Nephron (organoid): ENCODE measurements around the gene PLEKHH3.

Experiments used
- H3K27ac Mint-ChIP-seq, 3 experiments: 2 replicates each; pipeline ENCODE4 v1.8.0; 2020; ENCODE audit warnings: mixed read lengths in 3 of 3, mild to moderate bottlenecking in 2 of 3, moderate library complexity in 1 of 3
- H3K27me3 Mint-ChIP-seq: 2 replicates; pipeline ENCODE4 v1.8.0; 2021; ENCODE audit warnings: low read depth, mild to moderate bottlenecking, moderate library complexity, mixed read lengths
- H3K36me3 Mint-ChIP-seq: 2 replicates; pipeline ENCODE4 v1.8.0; 2020; ENCODE audit warnings: low read depth, mixed read lengths
- H3K4me1 Mint-ChIP-seq: 2 replicates; pipeline ENCODE4 v1.8.0; 2020; ENCODE audit warnings: mixed read lengths
- H3K4me3 Mint-ChIP-seq, 3 experiments: 2 replicates each; pipeline ENCODE4 v1.8.0; 2020; ENCODE audit warnings: mild to moderate bottlenecking in 3 of 3, mixed read lengths in 3 of 3, moderate library complexity in 2 of 3
- H3K9me3 Mint-ChIP-seq: 2 replicates; pipeline ENCODE4 v1.8.0; 2020; ENCODE audit warnings: mixed read lengths
- TF ChIP-seq, protein P1 (sequence below), 3 experiments: fragments of 200-600 bp; sonication (generic); IDR thresholded peaks; one replicate each; pipeline ENCODE4 v1.5.0; 2021; ENCODE audit warnings: antibody characterized with exemption in 3 of 3; ENCODE audit not compliant: unreplicated experiment in 3 of 3

PLEKHH3 gene

DNA sequence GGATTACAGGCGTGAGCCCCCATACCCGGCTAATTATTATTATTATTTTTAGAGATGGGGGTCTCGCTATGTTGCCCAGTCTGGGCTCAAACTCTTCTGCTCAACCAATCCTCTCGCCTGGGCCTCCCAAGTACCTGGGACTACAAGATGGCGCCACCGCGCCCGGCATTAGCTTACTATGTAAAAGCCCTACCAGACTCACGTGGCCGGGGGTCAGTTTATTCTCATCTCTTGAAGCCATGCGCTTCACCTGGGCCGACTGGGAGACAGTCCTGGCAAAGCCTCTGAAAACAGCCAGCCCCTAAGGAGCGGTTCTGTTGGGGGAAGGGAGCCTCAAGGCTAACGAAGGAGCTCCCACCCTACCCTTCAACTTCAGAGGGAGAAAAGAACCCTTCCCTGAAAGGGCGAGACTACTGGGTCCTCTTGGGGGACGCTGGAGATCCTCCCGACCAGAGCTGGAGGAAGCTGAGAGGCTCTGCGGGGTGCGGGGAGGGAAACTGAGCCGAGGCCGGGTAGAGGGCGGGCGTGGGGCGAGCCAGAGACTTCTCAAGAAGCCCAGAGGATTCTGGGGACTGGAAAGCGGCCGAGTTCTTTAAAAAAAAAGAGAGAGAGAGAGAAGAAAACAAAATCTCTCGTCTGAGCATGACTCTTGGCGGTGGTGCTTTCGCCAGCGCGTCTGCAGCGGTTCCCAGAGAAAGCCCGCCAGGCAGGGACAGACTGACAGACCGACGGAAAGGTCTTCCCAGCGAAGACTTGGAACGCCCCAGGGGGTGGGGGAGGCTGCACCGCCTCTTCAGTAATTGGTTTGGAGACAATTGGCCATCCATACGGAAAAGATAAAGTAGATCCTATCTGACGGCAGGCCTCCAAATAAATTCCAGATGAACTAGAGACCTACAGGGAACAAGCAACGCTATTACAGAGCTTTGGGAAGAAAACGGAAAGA lies 23.3 kb downstream of the PLEKHH3 start:
- no peaks in the 10 kb centered on the region for H3K9me3 Mint-ChIP-seq

DNA sequence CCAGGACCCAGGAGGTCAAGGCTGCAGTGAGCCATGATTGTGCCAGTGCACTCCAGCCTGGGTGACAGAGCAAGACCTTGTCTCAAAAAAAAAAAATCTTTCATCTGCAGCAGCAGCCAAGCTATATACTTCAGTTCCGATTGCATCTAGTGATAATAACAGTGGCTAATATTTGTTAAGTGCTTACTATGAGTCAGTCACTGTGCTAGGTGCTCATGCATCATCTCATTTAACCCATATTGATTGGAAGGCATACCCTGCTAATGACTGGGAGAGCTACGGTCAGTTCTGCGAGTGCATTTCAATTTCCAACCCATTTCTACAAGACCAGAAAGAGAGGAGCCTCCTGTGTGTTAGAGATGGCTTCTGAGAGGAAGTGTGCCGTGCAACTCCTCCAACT lies 25.4 kb downstream of the PLEKHH3 start:
- no peaks in the 10 kb centered on the region for H3K9me3 Mint-ChIP-seq
- peaks cover 16% of the 10 kb centered on the region for H3K4me1 Mint-ChIP-seq
- H3K36me3 Mint-ChIP-seq: no peaks in the 10 kb centered on the region
- peak overlapping the region; percentile 29 to 79 (median 34) for H3K27ac Mint-ChIP-seq
- no peaks in the 10 kb centered on the region for H3K27me3 Mint-ChIP-seq
- peak overlapping the region in 1 of 3 experiments; percentile 47 for H3K4me3 Mint-ChIP-seq
- TF ChIP-seq, protein P1, sequence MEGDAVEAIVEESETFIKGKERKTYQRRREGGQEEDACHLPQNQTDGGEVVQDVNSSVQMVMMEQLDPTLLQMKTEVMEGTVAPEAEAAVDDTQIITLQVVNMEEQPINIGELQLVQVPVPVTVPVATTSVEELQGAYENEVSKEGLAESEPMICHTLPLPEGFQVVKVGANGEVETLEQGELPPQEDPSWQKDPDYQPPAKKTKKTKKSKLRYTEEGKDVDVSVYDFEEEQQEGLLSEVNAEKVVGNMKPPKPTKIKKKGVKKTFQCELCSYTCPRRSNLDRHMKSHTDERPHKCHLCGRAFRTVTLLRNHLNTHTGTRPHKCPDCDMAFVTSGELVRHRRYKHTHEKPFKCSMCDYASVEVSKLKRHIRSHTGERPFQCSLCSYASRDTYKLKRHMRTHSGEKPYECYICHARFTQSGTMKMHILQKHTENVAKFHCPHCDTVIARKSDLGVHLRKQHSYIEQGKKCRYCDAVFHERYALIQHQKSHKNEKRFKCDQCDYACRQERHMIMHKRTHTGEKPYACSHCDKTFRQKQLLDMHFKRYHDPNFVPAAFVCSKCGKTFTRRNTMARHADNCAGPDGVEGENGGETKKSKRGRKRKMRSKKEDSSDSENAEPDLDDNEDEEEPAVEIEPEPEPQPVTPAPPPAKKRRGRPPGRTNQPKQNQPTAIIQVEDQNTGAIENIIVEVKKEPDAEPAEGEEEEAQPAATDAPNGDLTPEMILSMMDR (IDR thresholded peaks at IDR 0.05; ENCODE audit: unreplicated experiment in 3 of 3): no peak

More for the DNA sequence above, 23.3 kb downstream of the PLEKHH3 start:
- no peaks in the 10 kb centered on the region for H3K27me3 Mint-ChIP-seq
- TF ChIP-seq, protein P1 (IDR thresholded peaks at IDR 0.05; ENCODE audit: unreplicated experiment in 3 of 3): no peak
- peak overlapping the region; percentile 74 to 84 (median 81) for H3K4me3 Mint-ChIP-seq
- H3K27ac Mint-ChIP-seq: peak overlapping the region; percentile 95 to 99 (median 98)
- no peaks in the 10 kb centered on the region for H3K36me3 Mint-ChIP-seq
- H3K4me1 Mint-ChIP-seq: peaks cover 20% of the 10 kb centered on the region

- Mint-ChIP-seq H3K27me3 (peaks cover 2% of the 10 kb centered on the region), H3K4me3 (no peak overlapping the region), H3K4me1 (no peaks in the 10 kb centered on the region), H3K9me3 (no peaks in the 10 kb centered on the region), H3K36me3 (no peaks in the 10 kb centered on the region), H3K27ac (no peak overlapping the region)
- TF ChIP-seq, protein P1 (IDR thresholded peaks at IDR 0.05; ENCODE audit: unreplicated experiment in 3 of 3): no peak
These were observed 29.0 kb downstream of the PLEKHH3 start for GRCh38 chr17:42647778-42648177.

- no peaks in the 10 kb centered on the region for H3K9me3 Mint-ChIP-seq
These were observed 34.5 kb downstream of the PLEKHH3 start for GRCh38 chr17:42642336-42642735.

DNA sequence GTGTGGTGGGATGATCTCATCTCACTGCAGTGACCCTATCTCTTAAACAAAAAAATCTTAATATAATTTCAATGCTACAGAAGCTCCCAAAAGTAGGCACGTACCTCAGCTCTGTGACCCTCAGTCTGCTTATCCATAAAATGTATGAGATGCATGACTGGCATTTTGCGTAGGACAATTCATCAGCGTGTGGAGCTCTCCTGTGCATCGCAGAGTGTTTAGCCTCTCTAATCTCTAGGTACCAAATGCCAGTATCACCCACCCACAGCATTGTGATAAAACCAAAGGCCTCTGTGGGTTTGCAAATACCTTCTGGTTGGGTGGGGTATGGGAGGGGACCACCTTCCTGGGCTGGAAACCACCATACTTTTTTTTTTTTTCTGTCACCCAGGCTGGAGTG lies 36.7 kb downstream of the PLEKHH3 start:
- H3K27me3 Mint-ChIP-seq: peaks cover 6% of the 10 kb centered on the region
- no peaks in the 10 kb centered on the region for H3K36me3 Mint-ChIP-seq
- no peaks in the 10 kb centered on the region for H3K9me3 Mint-ChIP-seq
- no peaks in the 10 kb centered on the region for H3K4me1 Mint-ChIP-seq
- no peak overlapping the region for H3K4me3 Mint-ChIP-seq
- H3K27ac Mint-ChIP-seq: no peak overlapping the region
- TF ChIP-seq, protein P1 (IDR thresholded peaks at IDR 0.05; ENCODE audit: unreplicated experiment in 3 of 3): no peak

More at GRCh38 chr17:42642336-42642735, 34.5 kb downstream of the PLEKHH3 start:
- H3K36me3 Mint-ChIP-seq: no peaks in the 10 kb centered on the region
- no peak overlapping the region for H3K27ac Mint-ChIP-seq
- H3K27me3 Mint-ChIP-seq: peaks cover 6% of the 10 kb centered on the region
- TF ChIP-seq, protein P1 (IDR thresholded peaks at IDR 0.05; ENCODE audit: unreplicated experiment in 3 of 3): no peak
- no peaks in the 10 kb centered on the region for H3K4me1 Mint-ChIP-seq
- H3K4me3 Mint-ChIP-seq: no peak overlapping the region
